ENCODE measurements around the gene NEK4.

The NEK4 gene

DNA sequence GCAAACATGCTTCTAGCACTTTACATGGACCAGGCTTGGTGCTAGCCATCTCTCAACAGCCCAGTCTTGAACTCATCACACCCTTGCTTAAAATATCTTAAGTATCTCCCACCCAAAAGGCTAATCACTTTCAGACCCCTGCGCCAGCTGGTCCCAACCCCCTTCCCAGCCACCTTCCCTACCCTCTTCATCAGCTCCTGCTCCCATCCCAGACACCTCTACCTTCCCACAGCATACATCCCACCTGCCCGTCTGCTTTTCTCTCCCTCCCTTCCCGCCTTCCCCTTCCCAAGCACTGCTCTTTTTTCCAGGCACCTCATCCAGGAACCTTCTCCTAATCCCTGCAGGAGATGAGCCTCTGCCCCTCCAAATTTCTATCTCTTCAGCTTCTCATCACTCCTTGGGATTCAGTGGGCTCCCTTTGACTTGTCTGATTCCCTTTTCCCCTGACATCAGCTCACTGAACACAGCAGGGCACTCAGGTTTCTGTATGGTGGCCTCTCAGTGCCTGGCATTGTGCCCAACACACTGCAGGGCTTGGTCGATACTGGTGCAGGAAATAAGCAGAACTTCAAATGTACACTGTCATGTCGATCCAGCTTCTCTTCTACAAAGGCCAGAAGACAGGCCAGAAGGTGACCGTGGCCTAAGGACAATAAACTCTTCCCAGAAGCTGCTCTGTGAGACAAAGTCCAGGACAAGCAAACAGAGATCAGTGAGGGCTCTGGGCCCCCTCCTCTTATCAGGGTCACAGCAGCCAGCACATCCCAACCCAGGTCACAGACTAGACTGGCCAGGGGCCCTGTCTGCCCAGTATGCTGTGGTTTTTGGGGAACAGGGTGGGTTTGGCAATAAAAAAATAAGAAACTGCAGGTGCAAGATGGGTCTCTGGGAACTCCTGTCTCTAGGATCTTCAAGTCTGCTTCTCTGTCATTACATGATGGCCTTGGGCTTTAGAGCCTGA lies 4.4 kb upstream of the NEK4 start:
- Histone ChIP-seq H3K9me3 (ENCODE audit: severe bottlenecking) (no peaks in the 10 kb centered on the region), H3K4me3 (ENCODE audit: low read depth, low read length) (no peak overlapping the region), H3K27ac (no peak overlapping the region), H3K36me3 (no peaks in the 10 kb centered on the region), H3K27me3 (ENCODE audit: insufficient read depth, low read depth, severe bottlenecking) (no peaks in the 10 kb centered on the region)
- TF ChIP-seq, protein P1, sequence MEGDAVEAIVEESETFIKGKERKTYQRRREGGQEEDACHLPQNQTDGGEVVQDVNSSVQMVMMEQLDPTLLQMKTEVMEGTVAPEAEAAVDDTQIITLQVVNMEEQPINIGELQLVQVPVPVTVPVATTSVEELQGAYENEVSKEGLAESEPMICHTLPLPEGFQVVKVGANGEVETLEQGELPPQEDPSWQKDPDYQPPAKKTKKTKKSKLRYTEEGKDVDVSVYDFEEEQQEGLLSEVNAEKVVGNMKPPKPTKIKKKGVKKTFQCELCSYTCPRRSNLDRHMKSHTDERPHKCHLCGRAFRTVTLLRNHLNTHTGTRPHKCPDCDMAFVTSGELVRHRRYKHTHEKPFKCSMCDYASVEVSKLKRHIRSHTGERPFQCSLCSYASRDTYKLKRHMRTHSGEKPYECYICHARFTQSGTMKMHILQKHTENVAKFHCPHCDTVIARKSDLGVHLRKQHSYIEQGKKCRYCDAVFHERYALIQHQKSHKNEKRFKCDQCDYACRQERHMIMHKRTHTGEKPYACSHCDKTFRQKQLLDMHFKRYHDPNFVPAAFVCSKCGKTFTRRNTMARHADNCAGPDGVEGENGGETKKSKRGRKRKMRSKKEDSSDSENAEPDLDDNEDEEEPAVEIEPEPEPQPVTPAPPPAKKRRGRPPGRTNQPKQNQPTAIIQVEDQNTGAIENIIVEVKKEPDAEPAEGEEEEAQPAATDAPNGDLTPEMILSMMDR (IDR thresholded peaks at IDR 0.05; ENCODE audit: low read depth, low read length), result no peak
- DNase-seq, result no peak

DNA sequence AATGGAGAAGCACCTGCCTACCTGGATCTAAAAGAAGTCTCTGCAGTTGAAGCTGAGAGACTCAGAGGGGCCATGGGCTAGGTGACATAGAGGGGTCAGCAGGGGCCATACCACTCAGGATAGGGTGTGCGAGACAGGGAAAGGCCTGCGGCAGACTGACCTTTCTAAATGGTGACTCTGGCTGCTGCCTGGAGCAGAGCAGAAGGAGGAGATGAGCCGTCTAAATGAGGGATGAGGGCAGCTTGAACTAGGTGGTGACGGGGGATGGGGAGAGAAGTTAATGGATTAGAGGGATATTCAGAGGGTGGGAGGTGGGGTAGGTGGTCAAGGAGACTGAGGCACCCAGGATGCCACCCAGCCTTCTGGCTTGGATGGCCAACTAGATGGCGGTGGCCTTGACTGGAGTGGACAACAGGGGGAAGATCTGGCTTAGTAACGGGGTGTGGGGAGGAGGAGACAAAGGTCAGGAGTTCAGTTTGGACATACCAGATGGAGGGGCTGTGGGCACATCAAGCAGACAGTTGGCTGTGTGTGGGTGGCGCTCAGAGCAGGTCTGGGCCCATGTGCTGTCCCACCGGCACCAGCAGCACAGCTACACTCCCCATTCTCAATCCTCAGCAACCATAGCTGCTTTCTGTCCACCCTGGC lies 3.5 kb upstream of the NEK4 start:
- no peak for DNase-seq
- TF ChIP-seq, protein P1 (IDR thresholded peaks at IDR 0.05; ENCODE audit: low read depth, low read length), result no peak
- Histone ChIP-seq H3K36me3 (no peaks in the 10 kb centered on the region; the same call in 1 of the 2 replicates), H3K27ac (peak overlapping the region; percentile 28; the same call in 1 of the 2 replicates), H3K4me3 (ENCODE audit: low read depth, low read length) (no peak overlapping the region), H3K27me3 (ENCODE audit: insufficient read depth, low read depth, severe bottlenecking) (no peaks in the 10 kb centered on the region), H3K9me3 (ENCODE audit: severe bottlenecking) (no peaks in the 10 kb centered on the region)

DNA sequence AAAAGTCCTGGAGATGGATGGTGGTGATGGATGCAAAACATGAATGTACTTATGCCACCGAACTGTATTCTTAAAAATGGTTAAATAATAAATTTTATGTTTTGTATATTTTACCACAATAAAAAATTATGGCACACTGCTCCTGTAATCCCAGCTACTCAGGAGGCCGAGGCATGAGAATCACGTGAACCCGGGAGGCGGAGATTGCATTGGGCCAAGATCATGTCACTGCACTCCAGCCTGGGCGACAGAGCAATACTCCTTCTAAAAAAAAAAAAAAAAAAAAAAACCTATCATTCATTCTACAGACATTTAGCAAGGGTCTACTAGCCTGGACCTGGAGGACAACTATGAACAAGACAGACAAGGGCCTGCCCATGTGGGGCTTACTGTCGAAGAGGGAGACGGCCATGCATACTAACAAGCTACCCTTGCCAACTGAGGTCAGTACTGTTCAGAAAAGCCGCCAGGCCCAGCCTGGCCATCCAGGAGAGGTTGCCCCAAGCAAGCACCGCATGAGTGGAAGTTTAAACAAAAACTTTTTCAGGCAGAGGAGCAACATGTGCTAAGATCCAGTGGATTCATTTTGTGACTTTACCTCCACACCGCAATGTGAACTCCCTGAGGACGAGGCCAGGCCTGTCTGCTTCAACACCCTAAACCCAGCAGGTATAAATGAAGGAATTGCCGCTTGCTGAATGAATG lies 2.8 kb upstream of the NEK4 start:
- peak overlapping the region; percentile 28; the same call in 1 of the 2 replicates for H3K27ac ChIP-seq
- no peaks in the 10 kb centered on the region for H3K27me3 ChIP-seq (ENCODE audit: insufficient read depth, low read depth, severe bottlenecking)
- TF ChIP-seq, protein P1 (IDR thresholded peaks at IDR 0.05; ENCODE audit: low read depth, low read length), result no peak
- H3K36me3 ChIP-seq, result no peaks in the 10 kb centered on the region; the same call in 1 of the 2 replicates
- no peak overlapping the region for H3K4me3 ChIP-seq (ENCODE audit: low read depth, low read length)
- H3K9me3 ChIP-seq (ENCODE audit: severe bottlenecking), result no peaks in the 10 kb centered on the region
- no peak for DNase-seq

DNA sequence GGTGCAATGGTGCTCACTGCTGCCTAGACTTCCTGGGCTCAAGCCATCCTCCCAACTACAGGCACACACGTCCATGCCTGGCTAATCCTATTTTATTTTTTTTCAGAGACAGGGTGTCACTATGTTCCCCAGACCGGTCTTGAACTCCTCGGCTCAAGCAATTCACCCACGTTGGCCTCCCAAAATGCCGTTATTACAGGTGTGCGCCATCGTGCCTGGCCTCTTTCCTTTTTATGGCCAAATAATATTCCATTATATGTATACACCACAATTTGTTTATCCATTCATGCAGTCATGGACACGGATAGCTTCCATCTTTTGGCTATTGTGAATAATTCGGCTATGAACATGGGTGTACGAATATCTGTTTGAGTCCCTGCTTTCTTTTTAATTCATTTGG lies 962 bp upstream of the NEK4 start:
- DNase-seq, result no peak
- Histone ChIP-seq H3K36me3 (peaks cover 11% of the 10 kb centered on the region), H3K4me3 (ENCODE audit: low read depth, low read length) (no peak overlapping the region), H3K27ac (no peak overlapping the region), H3K9me3 (ENCODE audit: severe bottlenecking) (no peaks in the 10 kb centered on the region), H3K27me3 (ENCODE audit: insufficient read depth, low read depth, severe bottlenecking) (no peaks in the 10 kb centered on the region)
- TF ChIP-seq, protein P1 (IDR thresholded peaks at IDR 0.05; ENCODE audit: low read depth, low read length), result no peak

DNA sequence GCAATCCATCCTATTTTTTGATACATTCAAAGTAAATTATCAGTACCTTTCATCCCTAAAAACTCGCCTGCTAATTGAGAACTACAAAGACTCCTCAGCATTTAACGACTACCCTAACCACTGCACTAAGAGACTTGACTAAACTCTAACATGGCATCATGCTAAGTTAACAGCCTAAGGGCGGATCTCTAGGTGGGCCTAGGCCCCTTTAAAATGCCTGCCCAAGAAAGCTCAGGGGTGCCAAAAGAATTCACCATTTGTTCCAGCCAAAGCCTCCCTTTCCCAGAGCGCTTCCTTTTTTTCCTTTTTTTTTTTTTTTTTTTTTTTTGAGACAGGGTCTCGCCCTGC lies 568 bp upstream of the NEK4 start:
- no peak for DNase-seq
- Histone ChIP-seq H3K4me3 (ENCODE audit: low read depth, low read length) (peak overlapping the region; percentile 74), H3K27ac (peak overlapping the region; percentile 79), H3K36me3 (peaks cover 14% of the 10 kb centered on the region), H3K27me3 (ENCODE audit: insufficient read depth, low read depth, severe bottlenecking) (no peaks in the 10 kb centered on the region), H3K9me3 (ENCODE audit: severe bottlenecking) (no peaks in the 10 kb centered on the region)
- TF ChIP-seq, protein P1 (IDR thresholded peaks at IDR 0.05; ENCODE audit: low read depth, low read length), result no peak

Measured in WERI-Rb-1 (cell line).